ENCODE results near the gene ST3GAL2.
"Not testable (repeated sequence)": the region's sequence is repeated elsewhere in the genome, so short reads cannot be mapped to it uniquely, and the experiment has no call there.

The ST3GAL2 gene

DNA sequence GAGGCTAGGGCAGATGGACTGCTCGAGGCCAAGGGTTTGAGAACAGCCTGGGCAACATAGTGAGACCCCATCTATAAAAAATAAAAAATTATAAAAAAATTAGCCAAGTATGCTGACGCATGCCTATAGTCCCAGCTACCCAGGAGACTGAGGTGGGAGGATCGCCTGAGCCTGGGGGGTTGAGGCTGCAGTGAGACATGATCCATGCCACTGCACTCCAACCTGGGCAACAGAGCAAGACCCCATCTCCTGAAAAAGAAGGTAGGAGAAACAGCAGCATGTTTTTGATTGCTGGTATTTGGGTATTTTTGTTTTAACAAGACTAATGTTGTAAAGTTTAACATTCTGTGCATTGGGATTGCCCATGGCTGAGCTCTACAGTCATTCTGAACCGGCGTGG, 101.1 kb downstream of the ST3GAL2 start:
- Histone ChIP-seq H3K79me2 (ENCODE audit: low read length) (no peaks in the 10 kb centered on the region), H3K36me3 (replicated peaks; ENCODE audit: low read depth, low read length) (peaks cover 10% of the 10 kb centered on the region), H3K4me3 (ENCODE audit: low read length) (no peak overlapping the region), H3K4me1 (ENCODE audit: low read length) (no peaks in the 10 kb centered on the region), H3K27ac (ENCODE audit: low read length) (no peak overlapping the region), H3K9me3 (ENCODE audit: insufficient read depth, low read length) (no peaks in the 10 kb centered on the region), H2AFZ (ENCODE audit: low read depth, low read length) (no peak overlapping the region), H3K9ac (ENCODE audit: low read length) (no peak overlapping the region), H3K4me2 (ENCODE audit: low read length) (no peak overlapping the region), H4K20me1 (ENCODE audit: insufficient read depth, low read length) (no peaks in the 10 kb centered on the region), H3K27me3 (ENCODE audit: low read depth, low read length) (no peaks in the 10 kb centered on the region)
- TF ChIP-seq EZH2phosphoT487 (IDR thresholded peaks at IDR 0.05; ENCODE audit: low read depth) (no peak), CTCF (IDR thresholded peaks at IDR 0.05; ENCODE audit: low read depth, low read length) (no peak)

GRCh38 chr16:70332728-70333127, 106.2 kb downstream of the ST3GAL2 start:
- not testable (repeated sequence) for H3K9ac ChIP-seq (ENCODE audit: low read length); H3K27me3 ChIP-seq (ENCODE audit: low read depth, low read length); H3K4me1 ChIP-seq (ENCODE audit: low read length); H3K27ac ChIP-seq (ENCODE audit: low read length); H3K9me3 ChIP-seq (ENCODE audit: insufficient read depth, low read length); H3K4me2 ChIP-seq (ENCODE audit: low read length); H3K79me2 ChIP-seq (ENCODE audit: low read length); H3K4me3 ChIP-seq (ENCODE audit: low read length); H4K20me1 ChIP-seq (ENCODE audit: insufficient read depth, low read length); H2AFZ ChIP-seq (ENCODE audit: low read depth, low read length)
- peaks cover 16% of the 10 kb centered on the region for H3K36me3 ChIP-seq (replicated peaks; ENCODE audit: low read depth, low read length)

DNA sequence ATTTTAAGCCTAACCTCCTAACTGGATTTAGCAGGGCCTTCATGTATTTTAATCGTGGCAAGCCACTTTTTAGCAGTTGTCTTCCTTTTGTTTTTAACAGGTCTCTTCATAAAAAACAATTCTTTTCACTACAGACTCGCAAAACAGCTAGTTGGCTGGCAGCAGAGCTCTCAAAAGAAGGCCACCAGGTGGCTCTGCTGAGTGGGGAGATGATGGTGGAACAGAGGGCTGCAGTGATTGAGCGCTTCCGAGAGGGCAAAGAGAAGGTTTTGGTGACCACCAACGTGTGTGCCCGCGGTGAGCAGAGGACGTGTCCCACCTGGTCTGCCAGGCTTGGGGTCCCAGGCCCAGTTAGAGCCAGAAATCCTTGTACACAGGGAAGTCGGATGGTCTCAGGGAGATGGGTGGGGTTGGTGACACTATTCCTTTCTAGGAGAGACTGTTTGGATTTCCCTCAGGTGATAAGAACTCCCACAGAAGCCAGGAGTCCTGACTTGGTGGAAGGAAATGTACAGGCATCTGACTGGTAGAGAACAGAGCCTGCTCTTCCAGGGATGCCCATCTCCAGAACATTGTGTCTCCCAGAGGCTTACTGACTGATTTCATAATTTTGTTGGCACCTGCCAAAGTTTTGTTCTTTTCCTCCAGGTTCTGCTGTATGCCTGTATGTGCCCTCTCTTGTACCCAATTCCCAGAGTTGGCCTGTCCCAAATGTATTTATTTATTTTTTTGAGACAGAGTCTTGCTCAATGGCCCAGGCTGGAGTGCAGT, 107.1 kb downstream of the ST3GAL2 start:
- no peak for TF ChIP-seq EZH2phosphoT487 (IDR thresholded peaks at IDR 0.05; ENCODE audit: low read depth)
- TF ChIP-seq CTCF (IDR thresholded peaks at IDR 0.05; ENCODE audit: low read depth, low read length): peak; percentile 61
- no peak overlapping the region for H3K27ac ChIP-seq (ENCODE audit: low read length)
- H4K20me1 ChIP-seq (ENCODE audit: insufficient read depth, low read length): no peaks in the 10 kb centered on the region
- no peak overlapping the region for H3K4me2 ChIP-seq (ENCODE audit: low read length)
- no peaks in the 10 kb centered on the region for H3K27me3 ChIP-seq (ENCODE audit: low read depth, low read length)
- no peak overlapping the region for H3K9ac ChIP-seq (ENCODE audit: low read length)
- no peak overlapping the region for H2AFZ ChIP-seq (ENCODE audit: low read depth, low read length)
- H3K36me3 ChIP-seq (replicated peaks; ENCODE audit: low read depth, low read length): peaks cover 16% of the 10 kb centered on the region
- no peak overlapping the region for H3K4me3 ChIP-seq (ENCODE audit: low read length)
- H3K4me1 ChIP-seq (ENCODE audit: low read length): no peaks in the 10 kb centered on the region
- no peaks in the 10 kb centered on the region for H3K79me2 ChIP-seq (ENCODE audit: low read length)
- no peaks in the 10 kb centered on the region for H3K9me3 ChIP-seq (ENCODE audit: insufficient read depth, low read length)

DNA sequence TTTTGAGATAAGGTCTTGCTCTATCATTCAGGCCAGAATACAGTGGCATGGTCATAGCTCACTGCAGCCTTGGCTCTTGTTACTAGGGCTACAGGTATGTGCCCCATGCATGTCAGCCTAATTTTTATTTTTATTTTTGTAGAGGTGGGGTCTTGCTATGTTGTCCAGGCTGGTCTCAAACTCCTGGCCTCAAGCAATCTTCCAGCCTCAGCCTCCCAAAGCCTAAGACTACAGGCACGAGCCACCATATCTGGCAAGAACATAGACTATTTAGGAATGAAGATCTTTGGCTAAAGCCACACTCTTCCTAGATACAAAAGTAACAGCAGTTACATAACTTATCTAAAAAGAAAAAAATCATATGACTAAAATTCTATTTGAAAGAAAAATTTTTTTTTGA, 107.8 kb downstream of the ST3GAL2 start:
- Histone ChIP-seq H3K9me3 (ENCODE audit: insufficient read depth, low read length) (no peaks in the 10 kb centered on the region), H3K27ac (ENCODE audit: low read length) (no peak overlapping the region), H3K36me3 (replicated peaks; ENCODE audit: low read depth, low read length) (peaks cover 16% of the 10 kb centered on the region), H3K4me2 (ENCODE audit: low read length) (no peak overlapping the region), H3K4me3 (ENCODE audit: low read length) (no peak overlapping the region), H3K79me2 (ENCODE audit: low read length) (no peaks in the 10 kb centered on the region), H4K20me1 (ENCODE audit: insufficient read depth, low read length) (no peaks in the 10 kb centered on the region), H2AFZ (ENCODE audit: low read depth, low read length) (no peak overlapping the region), H3K27me3 (ENCODE audit: low read depth, low read length) (no peaks in the 10 kb centered on the region), H3K4me1 (ENCODE audit: low read length) (no peaks in the 10 kb centered on the region), H3K9ac (ENCODE audit: low read length) (no peak overlapping the region)
- TF ChIP-seq EZH2phosphoT487 (IDR thresholded peaks at IDR 0.05; ENCODE audit: low read depth) (no peak), CTCF (IDR thresholded peaks at IDR 0.05; ENCODE audit: low read depth, low read length) (no peak)
